ENCODE data around the gene UTS2R. TPM values are rescaled to one million over a fixed set of nuclear protein-coding genes. Genes with fewer than 3 reads are reported as not detected.

Gene UTS2R
- polyA plus RNA-seq, 1 donor (not counting 4 experiments of a cell fraction or from before 2014, with no cell fraction given), result not detected

DNA sequence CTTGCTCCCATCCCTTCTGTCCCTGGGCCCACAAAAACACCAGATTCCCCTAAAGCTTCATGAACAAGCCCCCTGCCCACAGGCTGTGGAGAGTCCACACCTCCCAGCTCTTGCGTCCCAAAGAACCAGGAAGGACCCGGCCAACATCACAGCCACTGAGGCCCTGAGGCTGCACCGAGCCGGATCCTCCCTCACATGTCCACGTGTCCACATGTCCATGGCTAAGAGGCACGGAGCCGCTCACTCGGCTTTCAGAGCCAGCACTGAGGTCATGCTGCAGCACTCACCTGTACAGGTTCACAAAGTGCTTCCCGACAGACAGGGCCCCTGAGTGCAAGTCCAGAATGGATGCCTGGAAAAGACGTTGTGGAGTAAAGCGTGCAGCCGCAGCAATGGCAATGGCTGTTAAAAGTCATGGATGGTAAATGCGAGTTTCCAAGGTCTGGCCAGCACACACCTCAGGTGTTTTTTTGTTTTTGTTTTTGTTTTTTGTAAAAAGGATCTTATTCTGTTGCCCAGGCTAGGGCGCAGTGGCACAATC is 34.6 kb downstream of the UTS2R start:
- H3K36me3 ChIP-seq (ENCODE audit: control insufficient read depth in 2 of 2, extremely low read depth in 1 of 2, insufficient read depth in 2 of 2, low read length in 2 of 2), result peaks cover 0 to 8% of the 10 kb centered on the region in 2 experiments
- no peak overlapping the region for H3K27ac ChIP-seq (ENCODE audit: control insufficient read depth, insufficient read depth, low read length)
- H3K9ac ChIP-seq (ENCODE audit: control insufficient read depth, extremely low read depth, insufficient read depth, low read length), result no peak overlapping the region
- dilution Hi-C loops (cut with MboI; ENCODE audit: extremely low pct_ligation_motif_present, low sequenced_read_pairs), result no loop called here
- no peaks in the 10 kb centered on the region for H3K4me1 ChIP-seq (ENCODE audit: control insufficient read depth, extremely low read depth, insufficient read depth, low read length)
- FAIRE-seq (no peak), DNase-seq (ENCODE audit: low read depth, low spot score) (no peak)
- no peaks in the 10 kb centered on the region for H3K9me1 ChIP-seq (ENCODE audit: control insufficient read depth, extremely low read depth, insufficient read depth, low read length)
- no peak overlapping the region for H3K4me2 ChIP-seq (ENCODE audit: control insufficient read depth, extremely low read depth, insufficient read depth, low read depth, low read length)
- H3K9me3 ChIP-seq (ENCODE audit: control insufficient read depth, low read depth, low read length), result no peaks in the 10 kb centered on the region
- peaks cover 4% of the 10 kb centered on the region for H4K20me1 ChIP-seq (ENCODE audit: control insufficient read depth, extremely low read depth, insufficient read depth, low read length)
- H2AFZ ChIP-seq (ENCODE audit: control insufficient read depth, low read length), result no peak overlapping the region
- H3K4me3 ChIP-seq (ENCODE audit: control insufficient read depth in 2 of 3, extremely low read depth in 1 of 3, insufficient read depth in 2 of 3, low read depth in 1 of 3, low read length in 3 of 3), result no peak overlapping the region
- TF ChIP-seq, protein P1, sequence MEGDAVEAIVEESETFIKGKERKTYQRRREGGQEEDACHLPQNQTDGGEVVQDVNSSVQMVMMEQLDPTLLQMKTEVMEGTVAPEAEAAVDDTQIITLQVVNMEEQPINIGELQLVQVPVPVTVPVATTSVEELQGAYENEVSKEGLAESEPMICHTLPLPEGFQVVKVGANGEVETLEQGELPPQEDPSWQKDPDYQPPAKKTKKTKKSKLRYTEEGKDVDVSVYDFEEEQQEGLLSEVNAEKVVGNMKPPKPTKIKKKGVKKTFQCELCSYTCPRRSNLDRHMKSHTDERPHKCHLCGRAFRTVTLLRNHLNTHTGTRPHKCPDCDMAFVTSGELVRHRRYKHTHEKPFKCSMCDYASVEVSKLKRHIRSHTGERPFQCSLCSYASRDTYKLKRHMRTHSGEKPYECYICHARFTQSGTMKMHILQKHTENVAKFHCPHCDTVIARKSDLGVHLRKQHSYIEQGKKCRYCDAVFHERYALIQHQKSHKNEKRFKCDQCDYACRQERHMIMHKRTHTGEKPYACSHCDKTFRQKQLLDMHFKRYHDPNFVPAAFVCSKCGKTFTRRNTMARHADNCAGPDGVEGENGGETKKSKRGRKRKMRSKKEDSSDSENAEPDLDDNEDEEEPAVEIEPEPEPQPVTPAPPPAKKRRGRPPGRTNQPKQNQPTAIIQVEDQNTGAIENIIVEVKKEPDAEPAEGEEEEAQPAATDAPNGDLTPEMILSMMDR (optimal IDR thresholded peaks at IDR 0.05 in 1 of 3, IDR thresholded peaks at IDR 0.05 in 1 of 3, conservative IDR thresholded peaks at IDR 0.05 in 1 of 3; ENCODE audit: extremely low read depth in 1 of 3, insufficient read depth in 2 of 3, low read length in 3 of 3), result no peak
- no peak for TF ChIP-seq EZH2 (IDR thresholded peaks at IDR 0.05; ENCODE audit: low read length)
- H3K79me2 ChIP-seq (ENCODE audit: control insufficient read depth, insufficient read depth, low read length), result no peaks in the 10 kb centered on the region
- H3K27me3 ChIP-seq (ENCODE audit: control insufficient read depth, extremely low read depth, insufficient read depth, low read length), result no peaks in the 10 kb centered on the region

DNA sequence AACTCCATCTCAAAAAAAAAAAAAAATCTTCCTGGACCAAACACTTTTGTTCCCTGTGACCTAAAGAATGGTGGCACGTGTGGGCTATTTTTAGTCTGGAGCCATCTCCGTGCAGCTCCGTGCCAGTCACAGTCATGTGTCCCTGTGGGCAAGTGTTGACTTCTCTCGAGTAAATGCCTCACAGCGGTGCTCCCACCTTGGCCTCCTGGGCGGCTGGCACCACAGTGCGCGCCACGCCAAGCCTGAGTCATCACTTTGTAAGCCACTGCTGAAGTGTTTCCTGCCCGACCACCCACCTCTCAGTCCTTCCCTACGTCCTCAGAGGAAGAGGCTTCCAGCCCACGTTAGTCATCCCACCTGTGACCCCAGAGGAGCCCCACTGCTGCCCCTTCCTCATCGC is 35.7 kb downstream of the UTS2R start:
- DNase-seq (ENCODE audit: low read depth, low spot score) (no peak), FAIRE-seq (no peak)
- Histone ChIP-seq H3K79me2 (ENCODE audit: control insufficient read depth, insufficient read depth, low read length) (no peaks in the 10 kb centered on the region), H3K4me2 (ENCODE audit: control insufficient read depth, extremely low read depth, insufficient read depth, low read depth, low read length) (no peak overlapping the region), H3K9me1 (ENCODE audit: control insufficient read depth, extremely low read depth, insufficient read depth, low read length) (no peaks in the 10 kb centered on the region), H3K9ac (ENCODE audit: control insufficient read depth, extremely low read depth, insufficient read depth, low read length) (no peak overlapping the region), H3K4me3 (ENCODE audit: control insufficient read depth in 2 of 3, extremely low read depth in 1 of 3, insufficient read depth in 2 of 3, low read depth in 1 of 3, low read length in 3 of 3) (no peak overlapping the region), H3K4me1 (ENCODE audit: control insufficient read depth, extremely low read depth, insufficient read depth, low read length) (no peaks in the 10 kb centered on the region), H3K9me3 (ENCODE audit: control insufficient read depth, low read depth, low read length) (no peaks in the 10 kb centered on the region), H3K27me3 (ENCODE audit: control insufficient read depth, extremely low read depth, insufficient read depth, low read length) (no peaks in the 10 kb centered on the region), H4K20me1 (ENCODE audit: control insufficient read depth, extremely low read depth, insufficient read depth, low read length) (peaks cover 4% of the 10 kb centered on the region), H3K36me3 (ENCODE audit: control insufficient read depth in 2 of 2, extremely low read depth in 1 of 2, insufficient read depth in 2 of 2, low read length in 2 of 2) (peaks cover 0 to 8% of the 10 kb centered on the region in 2 experiments), H3K27ac (ENCODE audit: control insufficient read depth, insufficient read depth, low read length) (no peak overlapping the region), H2AFZ (ENCODE audit: control insufficient read depth, low read length) (no peak overlapping the region)
- dilution Hi-C loops (cut with MboI; ENCODE audit: extremely low pct_ligation_motif_present, low sequenced_read_pairs), result no loop called here
- TF ChIP-seq, protein P1 (optimal IDR thresholded peaks at IDR 0.05 in 1 of 3, IDR thresholded peaks at IDR 0.05 in 1 of 3, conservative IDR thresholded peaks at IDR 0.05 in 1 of 3; ENCODE audit: extremely low read depth in 1 of 3, insufficient read depth in 2 of 3, low read length in 3 of 3), result no peak
